Heart left ventricle (tissue), 13 donors: ENCODE results near the gene IGFBP3.

Experiments used
- CTCF ChIP-seq, 12 donors: fragments of 200-600 bp; sonication (generic) in 4 of 12; IDR thresholded peaks; one replicate each; pipeline versions ENCODE4 v1.5.0 to v1.8.0; 2018 to 2022; ENCODE audit warnings: antibody characterized with exemption in 12 of 12, mild to moderate bottlenecking in 5 of 12
- POLR2A ChIP-seq, 2 donors: fragments of 450-650 bp; IDR thresholded peaks; one replicate each; pipeline ENCODE4 v1.6.1; 2017; ENCODE audit warnings: antibody characterized with exemption in 2 of 2, mild to moderate bottlenecking in 2 of 2, moderate library complexity in 2 of 2
- donor health status: ischemic (EF 13 %, LVEDD 7.1; RV severe dilation, severe dysfunction).
- donor health status: DM: no; HTN: yes; CAD: no.
- donor health status: DM: no; HTN: no; CAD: no.
- donor health status: ischemic (EF 25% LVEDD 6.9; RV normal size, moderate dysfunction).
- donor health status: ischemic (EF 25% LVEDD 5.7; RV mildly dilated, moderate dysfunction).
- donor health status: ischemic (EF 35%, LVEDD 5.7; RV mildly dilated, moderate dysfunction).
- donor health status: nonischemic (EF 11% LVEDD 7.7; RV severe dilation, severe dysfunction).
- donor health status: DM: yes; HTN: yes; CAD: no.
- donor health status: PGD.
- donor health status: ischemic (EF 29% LVEDD 5.4; RV normal size, mild dysfunction).
- donor health status: nonischemic (EF 23%, LVEDD 6.1; RV moderate dilation, normal function).

GRCh38 chr7:45878457-45879144 lies 42.5 kb downstream of the IGFBP3 start:
- TF ChIP-seq CTCF (IDR thresholded peaks at IDR 0.05) (no peak), POLR2A (IDR thresholded peaks at IDR 0.05) (no peak)
